NT2/D1 (cell line): ENCODE data around the gene CELF4.

Experiments
- DNase-seq: peaks from one replicate; pipeline ENCODE4 v3.0.0-alpha.2; 2011; ENCODE audit warnings: low read depth, low spot score
- H3K27me3 ChIP-seq: 2 replicates; pipeline ENCODE4 v1.6.0; 2011; ENCODE audit warnings: mild to moderate bottlenecking; ENCODE audit not compliant: insufficient read length, insufficient read depth
- H3K36me3 ChIP-seq: 2 replicates; pipeline ENCODE4 v1.6.1; 2011; ENCODE audit warnings: mild to moderate bottlenecking, low read length, mixed read lengths; ENCODE audit not compliant: insufficient read depth, insufficient read length
- H3K4me1 ChIP-seq: 2 replicates; pipeline ENCODE4 v1.5.1; 2011; ENCODE audit not compliant: insufficient read depth, insufficient read length
- H3K4me3 ChIP-seq: 2 replicates; pipeline ENCODE4 v1.5.1; 2011; ENCODE audit warnings: low read depth; ENCODE audit not compliant: insufficient read length
- H3K9ac ChIP-seq: 2 replicates; pipeline ENCODE4 v1.6.0; 2011; ENCODE audit warnings: low read depth; ENCODE audit not compliant: insufficient read length
- H3K9me3 ChIP-seq: 2 replicates; pipeline ENCODE4 v1.5.1; 2011; ENCODE audit warnings: mild to moderate bottlenecking, low read length; ENCODE audit not compliant: insufficient read depth
- SUZ12 ChIP-seq: IDR thresholded peaks from 2 replicates; pipeline ENCODE4 v1.6.1; 2011; ENCODE audit not compliant: insufficient read length, insufficient read depth; ENCODE audit errors: extremely low read depth
- YY1 ChIP-seq: IDR thresholded peaks from 2 replicates; pipeline ENCODE4 v1.6.1; 2011; ENCODE audit not compliant: insufficient read length, insufficient read depth
- ZNF274 ChIP-seq: IDR thresholded peaks from 2 replicates; pipeline ENCODE4 v1.6.1; 2011; ENCODE audit warnings: mild to moderate bottlenecking, low read depth, low read length

CELF4 gene

DNA sequence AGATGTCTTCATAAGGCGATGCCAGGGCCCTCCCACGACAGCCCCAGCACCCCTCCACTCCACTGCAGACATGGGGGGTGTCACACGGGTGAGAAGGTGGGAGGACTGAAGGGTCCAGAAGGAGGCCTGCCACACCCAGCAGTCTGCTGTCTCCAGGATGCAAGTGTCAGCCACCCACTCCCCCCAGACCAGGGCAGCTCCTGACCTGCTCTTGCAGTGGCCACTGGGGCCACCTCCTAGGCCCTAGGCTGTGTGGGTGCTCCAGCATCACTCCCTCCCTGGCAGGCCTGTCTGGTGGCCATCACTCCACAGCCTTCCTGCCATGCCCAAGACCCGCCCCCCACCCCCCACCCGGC is 171.0 kb downstream of the CELF4 start:
- H3K4me1 ChIP-seq = peaks cover 16% of the 10 kb centered on the region
- no peak for TF ChIP-seq YY1
- TF ChIP-seq ZNF274 = no peak
- TF ChIP-seq SUZ12 = no peak
- peaks cover 94% of the 10 kb centered on the region for H3K27me3 ChIP-seq
- H3K9ac ChIP-seq = no peak overlapping the region
- peaks cover 27% of the 10 kb centered on the region; the same call in 1 of the 2 replicates for H3K9me3 ChIP-seq
- DNase-seq = no peak
- no peak overlapping the region for H3K4me3 ChIP-seq
- no peaks in the 10 kb centered on the region for H3K36me3 ChIP-seq

DNA sequence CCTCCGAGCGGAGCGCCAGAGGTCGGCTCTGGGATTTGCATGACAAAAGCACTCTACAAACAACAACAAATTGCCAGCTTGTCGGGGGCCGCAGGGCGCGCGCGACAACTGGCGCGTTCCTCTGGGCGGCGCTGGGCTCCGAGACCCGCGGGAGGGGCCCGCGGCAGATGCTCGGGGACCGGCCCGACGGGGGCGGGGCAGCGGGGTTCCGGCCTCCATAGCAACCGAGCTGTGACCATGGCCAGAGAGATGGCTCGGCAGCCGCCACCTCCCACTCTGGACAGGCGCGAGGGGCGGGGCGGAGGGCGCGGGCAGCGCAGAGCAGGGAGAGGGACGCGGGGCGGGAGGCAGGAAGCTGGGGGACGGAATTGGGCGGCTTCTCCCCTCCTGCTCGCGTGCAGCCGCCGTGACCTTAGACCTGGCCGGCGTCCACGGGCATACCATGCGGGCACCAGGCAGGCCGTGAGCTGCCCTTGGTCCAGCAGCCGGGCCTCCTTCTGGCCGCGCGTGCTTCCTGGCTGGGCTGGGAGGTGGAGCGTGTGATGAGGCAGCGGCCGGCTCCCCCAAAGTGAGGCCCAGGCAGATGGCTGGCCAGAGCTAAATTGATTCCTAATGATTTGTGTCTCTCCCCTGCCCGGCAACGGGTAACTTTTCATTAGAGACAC is 171.5 kb downstream of the CELF4 start:
- peak; percentile 43 for DNase-seq
- no peaks in the 10 kb centered on the region for H3K36me3 ChIP-seq
- H3K27me3 ChIP-seq = peaks cover 95% of the 10 kb centered on the region
- no peak for TF ChIP-seq YY1
- TF ChIP-seq ZNF274 = no peak
- TF ChIP-seq SUZ12 = no peak
- peak overlapping the region; percentile 22 for H3K4me3 ChIP-seq
- H3K9me3 ChIP-seq = peaks cover 32% of the 10 kb centered on the region; the same call in 1 of the 2 replicates
- H3K4me1 ChIP-seq = peaks cover 16% of the 10 kb centered on the region
- H3K9ac ChIP-seq = no peak overlapping the region

DNA sequence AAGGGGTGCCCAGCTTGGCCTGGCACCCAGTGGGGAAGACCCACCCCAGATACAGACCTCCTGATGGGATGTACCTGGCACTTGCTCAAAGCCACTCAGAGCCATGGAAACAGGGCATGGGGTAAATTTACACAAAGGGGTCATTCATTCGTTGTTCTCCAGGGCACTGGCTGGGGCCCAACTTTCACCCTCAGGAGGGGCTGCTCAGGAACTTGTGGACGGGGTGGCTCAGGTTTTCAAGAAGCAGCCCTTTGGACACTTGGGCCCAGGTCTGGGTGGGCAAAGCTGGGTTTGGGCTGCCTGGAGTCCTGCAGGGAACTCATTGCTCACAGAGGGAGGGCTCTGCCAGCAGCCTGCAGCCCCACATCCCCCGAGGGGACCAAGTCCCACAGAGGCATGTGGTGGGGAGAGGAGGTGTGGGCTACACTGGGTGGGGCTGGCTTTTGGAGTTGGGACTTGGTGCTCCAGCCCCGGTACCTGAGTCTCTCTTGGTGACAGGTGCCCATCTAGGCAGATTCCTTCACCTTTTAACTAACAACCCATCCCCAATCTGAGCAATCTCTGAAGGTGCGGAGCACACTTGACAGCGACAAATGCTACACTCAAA is 172.3 kb downstream of the CELF4 start:
- H3K9ac ChIP-seq = no peak overlapping the region
- peak overlapping the region; percentile 4 for H3K4me3 ChIP-seq

DNA sequence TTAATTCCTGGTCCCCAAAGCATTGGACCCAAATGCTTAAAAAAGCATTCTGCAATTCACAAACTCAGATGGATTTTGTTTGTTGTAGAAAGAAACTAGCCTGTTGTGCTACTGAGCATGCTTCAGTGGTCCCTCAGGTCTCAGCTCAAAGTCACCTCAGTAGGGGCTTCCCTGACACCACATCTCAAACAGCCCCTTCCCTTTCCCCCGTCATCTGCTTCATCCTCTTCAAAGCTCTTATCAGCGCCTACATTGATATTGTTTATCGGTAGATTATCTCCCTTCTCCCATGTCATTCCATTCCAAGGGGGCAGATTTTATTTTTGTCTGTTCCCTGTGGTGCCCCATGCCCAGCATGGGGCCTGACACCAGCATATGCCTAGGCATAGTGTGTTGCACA is 172.9 kb downstream of the CELF4 start:
- no peak for DNase-seq

More for the DNA sequence above, 172.3 kb downstream of the CELF4 start:
- Histone ChIP-seq H3K36me3 (no peaks in the 10 kb centered on the region), H3K9me3 (peaks cover 38% of the 10 kb centered on the region; the same call in 1 of the 2 replicates), H3K27me3 (peaks cover 95% of the 10 kb centered on the region), H3K4me1 (peaks cover 12% of the 10 kb centered on the region)
- no peak for DNase-seq
- TF ChIP-seq YY1 (no peak), ZNF274 (no peak), SUZ12 (no peak)

DNA sequence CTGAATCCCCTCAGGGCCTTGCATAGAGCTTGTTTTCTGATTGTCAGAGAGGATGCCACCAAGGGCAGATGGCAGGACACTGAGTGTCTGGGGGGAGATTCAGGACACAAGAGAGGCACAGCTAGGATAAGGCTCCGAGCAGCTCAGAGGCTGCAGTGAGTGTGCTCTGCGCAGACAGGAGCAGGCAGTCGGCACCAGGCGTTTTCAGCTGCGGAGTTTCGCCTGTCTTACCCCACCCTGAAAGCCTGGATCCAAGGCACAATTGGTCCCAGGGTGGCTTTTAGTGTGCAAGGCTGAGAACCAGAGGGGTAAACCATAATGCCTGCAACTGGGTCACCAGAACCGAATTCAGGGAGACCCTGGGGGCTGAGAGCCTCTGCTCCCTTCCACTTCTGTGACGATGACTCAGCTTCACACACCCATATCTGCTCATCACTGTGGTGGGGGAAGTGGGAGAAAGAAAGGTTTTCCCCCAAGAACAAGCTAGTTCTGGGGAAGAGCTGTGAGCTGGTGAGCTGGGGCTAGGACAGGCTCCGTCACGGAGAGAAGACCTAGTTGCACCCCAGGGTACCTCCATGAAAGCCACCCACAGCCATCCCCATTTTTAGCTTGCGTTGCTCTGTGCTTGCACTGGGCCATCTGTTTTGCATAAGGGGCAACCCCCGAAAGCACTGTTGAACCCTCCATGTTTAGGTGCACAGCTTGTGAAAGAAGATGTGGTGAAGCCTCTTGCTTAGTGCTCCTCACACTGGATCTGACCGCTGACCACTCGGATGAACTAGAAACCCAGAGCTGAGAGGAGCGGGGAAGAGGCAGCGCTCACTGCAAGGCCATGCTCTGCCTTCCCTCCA is 173.7 kb downstream of the CELF4 start:
- no peak for DNase-seq
- Histone ChIP-seq H3K27me3 (peaks cover 93% of the 10 kb centered on the region), H3K9ac (no peak overlapping the region)

More for the DNA sequence above, 172.9 kb downstream of the CELF4 start:
- H3K4me1 ChIP-seq = peaks cover 9% of the 10 kb centered on the region
- no peak overlapping the region for H3K4me3 ChIP-seq
- no peak overlapping the region for H3K9ac ChIP-seq
- peaks cover 38% of the 10 kb centered on the region; the same call in 1 of the 2 replicates for H3K9me3 ChIP-seq
- H3K36me3 ChIP-seq = no peaks in the 10 kb centered on the region
- H3K27me3 ChIP-seq = peaks cover 96% of the 10 kb centered on the region
- no peak for TF ChIP-seq ZNF274
- TF ChIP-seq YY1 = no peak
- no peak for TF ChIP-seq SUZ12

DNA sequence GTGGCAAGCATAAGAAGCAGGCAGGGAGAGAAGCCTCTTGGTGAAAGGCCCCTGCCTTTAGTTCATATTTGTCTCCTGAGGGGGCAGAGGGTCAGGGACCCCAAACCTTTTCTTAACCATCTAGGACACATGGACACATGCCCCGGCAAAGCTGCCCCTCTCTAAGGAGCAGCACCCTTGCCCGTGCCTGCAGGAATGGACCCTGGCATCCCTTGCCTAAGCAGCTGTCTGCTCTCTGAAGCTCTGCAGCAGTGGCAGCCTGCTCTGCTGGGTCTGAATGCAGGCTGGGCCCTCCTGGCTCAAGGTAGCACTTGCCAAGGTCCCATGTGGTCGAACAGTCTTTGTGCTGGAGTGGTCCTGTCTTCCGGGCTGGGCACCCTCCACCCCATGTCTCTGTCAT is 174.4 kb downstream of the CELF4 start:
- Histone ChIP-seq H3K27me3 (peaks cover 85% of the 10 kb centered on the region), H3K4me1 (peaks cover 9% of the 10 kb centered on the region), H3K36me3 (no peaks in the 10 kb centered on the region), H3K9me3 (peaks cover 29% of the 10 kb centered on the region; the same call in 1 of the 2 replicates), H3K9ac (no peak overlapping the region), H3K4me3 (no peak overlapping the region)
- TF ChIP-seq SUZ12 (no peak), ZNF274 (no peak), YY1 (no peak)
- DNase-seq = no peak

More for the DNA sequence above, 173.7 kb downstream of the CELF4 start:
- peaks cover 9% of the 10 kb centered on the region for H3K4me1 ChIP-seq
- peaks cover 37% of the 10 kb centered on the region; the same call in 1 of the 2 replicates for H3K9me3 ChIP-seq
- no peak overlapping the region for H3K4me3 ChIP-seq
- no peaks in the 10 kb centered on the region for H3K36me3 ChIP-seq
- TF ChIP-seq SUZ12 = no peak
- no peak for TF ChIP-seq ZNF274
- no peak for TF ChIP-seq YY1
